DMS79 (cell line): ENCODE measurements around the gene NRGN.

Experiments
- DNase-seq: peaks from one replicate; lab custom pipeline; 2025; lab: John Stamatoyannopoulos, UW

NRGN gene

GRCh38 chr11:124740277-124740882 is 638 bp downstream of the NRGN start:
- peak; percentile 38 for DNase-seq

DNA sequence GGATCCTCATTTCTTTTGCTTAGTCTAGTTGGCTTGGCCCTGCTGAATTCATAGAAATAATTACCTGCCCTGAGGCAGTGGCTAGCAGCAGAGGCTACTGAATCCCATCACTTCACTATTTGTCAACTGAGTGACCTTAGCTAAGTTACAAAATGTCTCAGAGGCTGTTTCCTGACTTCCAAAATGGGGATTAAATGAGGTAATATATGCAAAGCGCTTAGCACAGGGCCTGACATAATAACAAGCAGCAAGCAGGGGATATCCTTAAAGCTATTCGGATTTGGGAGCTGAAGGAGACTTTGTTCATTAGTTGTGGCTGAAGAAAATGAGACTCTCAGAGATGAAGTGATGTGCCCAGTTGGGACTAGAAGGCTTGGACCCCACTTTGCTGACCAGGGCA is 2.8 kb downstream of the NRGN start:
- DNase-seq: no peak

DNA sequence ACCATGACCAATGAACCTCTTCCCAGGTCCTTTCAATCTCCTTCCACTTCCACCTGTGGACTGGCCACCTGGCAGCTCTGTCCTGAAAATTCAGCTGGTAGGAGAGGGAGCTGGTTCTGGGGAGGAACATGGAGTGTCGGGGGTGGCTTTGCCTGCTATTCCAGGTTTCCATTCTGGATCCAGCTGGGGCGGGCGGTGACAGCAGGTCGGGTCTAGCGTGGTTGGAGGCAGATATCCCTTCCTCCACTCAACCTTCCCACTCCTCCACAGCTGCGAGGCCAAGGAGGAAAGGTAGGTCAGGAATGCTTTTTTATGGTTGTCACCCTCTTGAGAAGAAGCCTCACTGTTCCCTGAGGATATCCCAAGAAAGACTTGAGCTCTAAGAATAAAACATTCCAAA is 3.3 kb downstream of the NRGN start:
- DNase-seq: no peak

DNA sequence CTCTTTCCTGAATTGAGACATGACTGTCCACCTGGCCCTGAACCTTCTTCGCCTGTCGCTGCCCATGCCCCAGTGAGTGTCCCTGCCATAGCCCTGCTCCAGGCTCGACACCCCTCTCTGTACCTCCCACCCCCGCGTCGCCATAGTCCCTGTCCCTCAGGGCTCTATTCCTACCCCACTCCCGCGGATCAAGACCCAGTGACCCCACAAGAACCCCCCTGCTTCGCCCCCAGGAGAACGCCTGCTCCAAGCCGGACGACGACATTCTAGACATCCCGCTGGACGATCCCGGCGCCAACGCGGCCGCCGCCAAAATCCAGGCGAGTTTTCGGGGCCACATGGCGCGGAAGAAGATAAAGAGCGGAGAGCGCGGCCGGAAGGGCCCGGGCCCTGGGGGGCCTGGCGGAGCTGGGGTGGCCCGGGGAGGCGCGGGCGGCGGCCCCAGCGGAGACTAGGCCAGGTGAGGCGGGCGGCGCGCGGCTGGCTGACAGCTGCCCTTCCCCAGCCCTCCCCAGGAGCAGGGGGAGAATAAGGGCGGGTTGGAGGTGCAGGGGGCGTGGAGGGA is 5.6 kb downstream of the NRGN start:
- no peak for DNase-seq

DNA sequence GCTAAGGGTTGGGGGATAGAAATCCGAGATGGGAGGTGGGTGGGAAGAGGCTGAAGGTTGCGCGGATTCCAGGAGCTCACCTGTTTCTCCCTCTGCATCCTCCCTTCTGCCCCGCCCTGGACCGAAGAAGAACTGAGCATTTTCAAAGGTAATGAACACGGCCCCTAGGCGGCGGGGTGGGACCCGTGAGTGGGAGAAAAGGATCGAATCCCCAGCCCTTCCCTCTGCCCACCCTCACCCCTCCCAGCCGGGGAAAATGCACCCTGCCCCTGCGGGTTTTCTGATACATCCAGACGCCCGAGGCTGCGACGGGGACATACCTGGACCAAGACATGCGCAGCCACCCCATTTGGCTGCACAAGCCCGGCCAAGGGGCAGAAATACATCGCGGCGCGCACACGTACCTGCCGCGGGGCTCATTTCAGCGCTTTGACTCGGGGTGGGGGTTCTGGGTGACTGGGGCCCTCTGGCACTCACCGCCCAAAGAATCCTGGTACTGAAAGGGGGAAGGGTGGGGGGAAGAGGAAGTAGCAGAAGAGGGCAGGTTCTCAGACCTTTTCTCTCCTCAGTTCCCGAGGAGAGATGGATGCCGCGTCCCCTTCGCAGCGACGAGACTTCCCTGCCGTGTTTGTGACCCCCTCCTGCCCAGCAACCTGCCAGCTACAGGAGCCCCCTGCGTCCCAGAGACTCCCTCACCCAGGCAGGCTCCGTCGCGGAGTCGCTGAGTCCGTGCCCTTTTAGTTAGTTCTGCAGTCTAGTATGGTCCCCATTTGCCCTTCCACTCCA is 6.3 kb downstream of the NRGN start:
- DNase-seq: no peak

- peak; percentile 33 for DNase-seq
These were observed 7.0 kb downstream of the NRGN start for GRCh38 chr11:124746621-124747243.

GRCh38 chr11:124747406-124748099 is 7.8 kb downstream of the NRGN start:
- no peak for DNase-seq

DNA sequence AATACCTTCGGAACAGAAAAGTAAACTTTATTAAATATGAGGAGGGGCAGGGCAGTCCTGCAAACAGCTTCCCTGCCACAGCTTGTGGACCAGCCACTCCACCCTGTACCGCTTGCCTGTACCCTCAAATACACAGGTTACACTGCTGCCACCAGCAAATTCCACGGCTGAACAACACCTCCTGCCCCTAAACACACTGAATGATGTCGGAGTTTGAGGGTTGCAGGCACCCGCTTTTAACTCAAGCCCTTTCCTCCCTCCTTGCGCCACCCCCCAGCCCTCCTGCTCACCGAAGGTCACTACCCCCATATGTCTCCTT is 8.3 kb downstream of the NRGN start:
- no peak for DNase-seq

DNA sequence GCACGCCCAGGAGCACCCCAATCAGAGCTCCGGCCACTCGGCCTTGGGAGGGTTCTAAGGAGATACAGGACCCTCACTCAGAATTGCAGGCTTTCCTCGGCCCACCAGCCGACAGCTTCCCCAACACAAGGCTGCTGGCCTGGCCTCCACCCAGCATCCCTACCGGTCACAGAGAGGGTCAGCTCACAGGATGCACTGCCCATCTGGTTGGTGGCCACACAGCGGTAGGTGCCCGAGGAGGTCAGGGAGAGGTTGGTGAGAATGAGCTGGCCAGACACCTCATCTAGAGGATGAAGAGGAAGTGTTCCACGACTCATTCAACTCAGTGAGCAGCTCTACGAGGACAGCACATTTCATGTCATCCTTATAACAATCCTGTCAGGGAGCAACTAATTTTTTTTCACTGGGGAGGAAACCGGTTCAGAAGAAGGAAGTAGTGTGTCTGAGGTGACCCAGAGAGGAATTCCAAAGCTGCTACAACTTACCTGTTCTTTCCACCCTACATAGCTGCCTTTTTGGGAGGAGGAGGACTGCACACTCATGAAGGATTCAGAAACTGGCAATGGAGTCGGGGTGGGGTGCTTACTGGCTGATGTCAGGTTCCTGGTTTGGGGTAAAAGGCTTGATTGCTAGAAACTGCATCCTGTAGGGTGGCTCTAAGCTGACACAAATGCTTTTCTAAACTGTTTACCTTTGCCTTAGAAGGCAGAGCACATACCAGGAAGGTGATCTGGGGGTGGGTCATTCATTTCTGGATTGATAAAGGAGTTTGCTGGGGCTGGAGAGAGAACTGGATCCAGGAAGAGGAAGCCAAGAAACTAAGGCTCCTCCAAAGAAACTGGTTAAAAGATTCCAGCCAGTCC is 9.0 kb downstream of the NRGN start:
- DNase-seq: no peak

- no peak for DNase-seq
These were observed 10.2 kb downstream of the NRGN start for GRCh38 chr11:124749912-124750311.

GRCh38 chr11:124751391-124751740 is 11.6 kb downstream of the NRGN start:
- DNase-seq: no peak

DNA sequence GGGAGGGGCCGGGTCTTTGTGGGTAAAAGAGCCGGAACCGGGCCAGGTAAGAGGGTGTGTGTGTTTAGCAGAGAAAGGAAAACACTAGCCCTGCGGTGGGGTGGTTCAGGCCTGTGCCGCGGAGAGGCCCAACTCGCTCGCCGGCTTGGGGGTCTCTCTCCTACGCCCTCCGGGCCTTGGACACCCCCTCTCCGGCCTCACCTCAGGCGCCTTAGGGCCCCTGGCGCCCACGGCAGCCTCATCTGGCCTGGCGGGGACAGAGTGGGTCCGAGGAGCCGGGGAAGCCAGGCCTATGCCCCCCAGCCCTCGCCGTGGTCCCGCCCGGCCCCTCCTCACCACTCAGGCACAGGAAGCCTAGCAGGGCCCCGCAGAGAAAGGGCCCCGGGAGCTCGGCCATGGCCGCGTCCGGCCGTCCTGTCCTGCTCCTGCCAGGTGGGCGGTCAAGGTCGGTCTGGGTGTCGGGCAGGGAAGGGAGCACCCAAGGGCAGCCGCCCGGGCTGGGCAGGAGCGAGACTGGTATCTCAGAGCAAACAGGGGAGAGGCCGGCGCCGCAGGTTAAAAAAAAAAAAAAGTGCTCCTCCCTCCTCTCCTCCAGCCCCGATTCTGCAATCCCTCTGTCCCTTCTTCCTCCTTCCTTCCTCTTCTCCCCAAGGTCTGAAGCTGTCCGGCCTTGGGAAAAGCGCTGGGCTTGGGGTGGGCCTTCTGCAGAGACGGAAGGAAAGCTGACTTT is 12.2 kb downstream of the NRGN start, which contains the start of gene VSIG2:
VSIG2 (minus strand) TSS at position 515 of the 730 bp plus-strand sequence; CDS start at position 397, 118 bp downstream.
- DNase-seq: no peak

- peak; percentile 5 for DNase-seq
These were observed 12.8 kb downstream of the NRGN start for GRCh38 chr11:124752471-124753102.

DNA sequence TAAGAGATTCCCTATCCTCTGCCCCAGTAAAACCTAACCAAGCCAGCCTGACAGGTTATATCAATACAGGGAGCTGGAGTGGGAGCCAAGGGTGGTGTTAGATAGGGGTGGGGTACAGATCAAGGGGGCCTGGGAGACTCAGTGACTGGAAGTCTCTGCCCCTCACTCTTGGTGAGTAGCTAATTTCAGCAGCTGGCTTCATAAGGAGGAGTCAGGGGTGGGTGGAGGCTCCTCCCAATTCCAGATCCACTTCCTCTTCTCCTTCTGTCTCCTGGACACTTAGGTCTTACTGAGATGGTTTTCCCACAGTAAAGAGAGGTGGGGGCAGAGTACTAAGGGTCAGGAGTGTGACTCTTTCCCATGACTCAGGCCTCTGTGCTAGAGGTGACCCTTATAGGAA is 13.5 kb downstream of the NRGN start:
- no peak for DNase-seq

- DNase-seq: no peak
These were observed 13.9 kb downstream of the NRGN start for GRCh38 chr11:124753624-124754023.

GRCh38 chr11:124754309-124754708 is 14.6 kb downstream of the NRGN start:
- no peak for DNase-seq

DNA sequence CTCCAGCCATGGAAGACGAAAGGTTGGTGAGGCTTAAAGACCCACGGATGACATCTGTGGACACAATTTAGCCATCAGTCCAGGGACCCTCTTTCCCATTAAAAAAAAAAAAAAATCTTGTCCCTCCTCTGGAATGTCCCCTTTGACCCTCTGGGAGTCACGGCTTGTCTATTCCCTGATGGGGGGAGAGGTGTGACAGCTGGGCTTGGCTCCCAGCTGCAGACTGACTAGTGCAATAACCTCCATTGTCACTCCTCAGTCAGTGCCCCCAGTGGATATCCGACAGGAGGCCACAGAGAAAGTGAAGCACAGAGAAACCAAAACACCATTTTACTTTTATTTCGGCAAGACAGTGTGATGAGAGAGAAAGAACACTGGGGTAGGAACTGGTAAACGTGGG is 15.0 kb downstream of the NRGN start:
- DNase-seq: no peak

DNA sequence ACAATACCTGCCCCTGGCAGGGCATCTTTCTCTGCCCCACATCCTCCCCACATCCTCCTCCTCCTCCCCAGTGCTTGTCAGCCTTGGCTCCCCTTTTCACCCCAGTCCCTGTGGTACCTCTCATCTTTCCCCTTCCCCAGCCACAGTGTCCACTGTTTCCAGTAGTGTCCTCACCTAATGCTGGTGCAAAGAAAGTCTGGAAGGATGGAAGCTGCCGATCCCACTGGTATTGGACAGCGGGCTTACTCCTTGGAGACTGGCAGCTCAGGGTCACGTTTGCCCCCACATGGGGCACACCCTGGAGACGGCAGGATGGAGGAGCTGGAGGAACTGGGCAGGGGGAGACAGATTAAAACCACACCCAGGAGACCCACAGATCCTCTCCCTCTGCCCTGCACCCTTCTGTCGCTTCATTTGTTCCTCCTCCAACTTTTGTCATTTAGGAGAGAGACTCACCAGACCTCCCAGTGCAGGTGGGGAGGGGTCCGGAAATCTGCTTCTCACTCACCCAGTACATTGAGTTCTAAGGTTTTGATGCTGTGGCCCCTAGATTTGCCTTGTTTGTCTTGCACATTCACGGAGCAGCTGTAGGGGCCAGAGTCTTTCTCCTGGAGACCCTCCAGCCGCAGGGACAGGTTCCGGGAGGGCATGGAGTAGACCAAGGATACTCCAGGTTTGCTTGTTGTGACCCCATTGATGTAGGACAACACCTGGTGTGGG is 16.5 kb downstream of the NRGN start:
- no peak for DNase-seq

DNA sequence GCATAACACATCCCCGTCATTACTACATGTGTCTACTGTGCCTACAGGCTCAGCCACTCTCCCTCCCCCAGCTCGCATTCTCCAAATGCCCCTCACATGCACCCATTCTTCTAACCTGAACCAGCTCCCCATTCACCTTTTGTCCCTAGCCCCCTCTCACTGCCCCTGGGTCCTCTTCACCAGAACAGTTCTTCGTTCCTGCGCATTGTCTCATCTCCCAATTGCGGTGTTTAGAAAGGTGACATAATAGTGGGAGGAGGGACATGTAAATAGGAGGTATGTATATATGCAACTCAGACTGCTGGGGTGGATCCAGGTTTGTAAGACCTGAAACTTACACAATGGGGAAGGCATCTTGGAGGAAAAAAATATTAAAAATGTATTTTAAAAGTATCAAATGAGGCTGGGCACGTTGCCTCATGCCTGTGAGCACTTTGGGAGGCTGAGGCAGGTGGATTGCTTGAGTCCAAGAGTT is 17.0 kb downstream of the NRGN start:
- no peak for DNase-seq

- DNase-seq: no peak
These were observed 17.6 kb downstream of the NRGN start for GRCh38 chr11:124757320-124757719.
